Activated T-cell treated with anti-CD3 and anti-CD28 coated beads for 48 hours (primary cell): ENCODE measurements around the gene PPM1H.
"Not testable (repeated sequence)": the region's sequence is repeated elsewhere in the genome, so short reads cannot be mapped to it uniquely, and the experiment has no call there.

Experiments
- DNase-seq: peaks from one replicate; pipeline ENCODE4 v3.0.0-alpha.2; 2020; ENCODE audit warnings: low read depth

Gene PPM1H

GRCh38 chr12:62908674-62909073, 26.3 kb downstream of the PPM1H start:
- DNase-seq, result no peak

- no peak for DNase-seq
These were observed 27.4 kb downstream of the PPM1H start for GRCh38 chr12:62907561-62907960.

GRCh38 chr12:62907078-62907477, 27.9 kb downstream of the PPM1H start:
- DNase-seq, result no peak

- DNase-seq, result no peak
These were observed 31.8 kb downstream of the PPM1H start for GRCh38 chr12:62903151-62903550.

GRCh38 chr12:62900686-62901272, 34.2 kb downstream of the PPM1H start:
- no peak for DNase-seq

- no peak for DNase-seq
These were observed 35.2 kb downstream of the PPM1H start for GRCh38 chr12:62899568-62900390.

- no peak for DNase-seq
These were observed 36.4 kb downstream of the PPM1H start for GRCh38 chr12:62898526-62898925.

GRCh38 chr12:62895351-62895877, 39.5 kb downstream of the PPM1H start:
- no peak for DNase-seq

- DNase-seq, result no peak
These were observed 41.7 kb downstream of the PPM1H start for GRCh38 chr12:62893276-62893675.

GRCh38 chr12:62891805-62892549, 43.0 kb downstream of the PPM1H start:
- DNase-seq, result no peak

GRCh38 chr12:62888454-62889110, 46.4 kb downstream of the PPM1H start:
- no peak for DNase-seq

GRCh38 chr12:62886796-62887195, 48.2 kb downstream of the PPM1H start:
- no peak for DNase-seq

GRCh38 chr12:62885242-62885641, 49.7 kb downstream of the PPM1H start:
- no peak for DNase-seq

GRCh38 chr12:62884832-62885231, 50.1 kb downstream of the PPM1H start:
- not testable (repeated sequence) for DNase-seq

GRCh38 chr12:62882696-62883095, 52.3 kb downstream of the PPM1H start:
- no peak for DNase-seq

GRCh38 chr12:62882140-62882539, 52.8 kb downstream of the PPM1H start:
- no peak for DNase-seq

- DNase-seq, result no peak
These were observed 55.3 kb downstream of the PPM1H start for GRCh38 chr12:62879691-62880090.

GRCh38 chr12:62879228-62879627, 55.7 kb downstream of the PPM1H start:
- not testable (repeated sequence) for DNase-seq

GRCh38 chr12:62878211-62878610, 56.7 kb downstream of the PPM1H start:
- DNase-seq, result no peak

GRCh38 chr12:62876938-62877548, 57.9 kb downstream of the PPM1H start:
- no peak for DNase-seq

- DNase-seq, result no peak
These were observed 61.0 kb downstream of the PPM1H start for GRCh38 chr12:62873826-62874448.
